Heart right ventricle (tissue), 16 donors: ENCODE measurements around the gene RFX2. TPM values are rescaled to one million over a fixed set of nuclear protein-coding genes. Genes with fewer than 3 reads are reported as not detected.

ENCODE experiments used
- ATAC-seq, 8 donors: fragments of 200-7000 bp; cut with Tn5 transposase; one replicate each; pipeline ENCODE4 v1.9.1; 2020; ENCODE audit warnings: mild to moderate bottlenecking in 8 of 8, moderate library complexity in 8 of 8, moderate number of reproducible peaks in 1 of 8
- DNase-seq, 2 donors: peaks; one replicate each; pipeline ENCODE4 v3.0.0-alpha.2; 2020
- H3K27ac ChIP-seq, 10 donors: fragments of 200-600 bp; sonication (generic) in 2 of 10; one replicate each; pipeline versions ENCODE4 v1.5.0 to v1.8.0; 2020 to 2022; ENCODE audit warnings: mild to moderate bottlenecking in 3 of 10
- H3K27me3 ChIP-seq, 7 donors: fragments of 200-600 bp; one replicate each; pipeline ENCODE4 v1.8.0; 2021 to 2022; ENCODE audit warnings: mild to moderate bottlenecking in 2 of 7
- H3K36me3 ChIP-seq, 9 donors: fragments of 200-600 bp; sonication (generic) in 1 of 9; one replicate each; pipeline versions ENCODE4 v1.5.0 to v1.8.0; 2020 to 2022; ENCODE audit warnings: mild to moderate bottlenecking in 2 of 9
- H3K4me1 ChIP-seq, 9 donors: fragments of 200-600 bp; sonication (generic) in 1 of 9; one replicate each; pipeline versions ENCODE4 v1.5.0 to v1.8.0; 2020 to 2022; ENCODE audit warnings: mild to moderate bottlenecking in 4 of 9
- H3K4me3 ChIP-seq, 10 donors: fragments of 200-600 bp; sonication (generic) in 2 of 10; one replicate each; pipeline versions ENCODE4 v1.5.0 to v1.8.0; 2020 to 2022; ENCODE audit warnings: mild to moderate bottlenecking in 7 of 10, moderate library complexity in 2 of 10
- H3K9me3 ChIP-seq, 11 donors: fragments of 200-600 bp in 10 of 11; sonication (generic) in 2 of 11; one replicate each; pipeline versions ENCODE4 v1.5.0 to v1.8.0; 2013 to 2022; ENCODE audit warnings: mild to moderate bottlenecking in 2 of 11, control low read depth in 1 of 11, moderate library complexity in 1 of 11
- WGBS, 2 donors: extraction: QIAGEN DNeasy Blood & Tissue Kit; methylation state at CpG; one replicate each; pipeline ENCODE4 v1.1.7; 2013; ENCODE audit warnings: inconsistent platforms in 1 of 2; 5-methylcytosine and 5-hydroxymethylcytosine counted together
- intact Hi-C, 10 donors: fragments of 100-400 bp; cut with DNase I; formaldehyde crosslinking; loops; one replicate each; pipeline versions ENCODE4 v1.11.1 to v1.14.2; 2022
- polyA plus RNA-seq, 2 donors: library from polyadenylated mRNA; stranded (reverse); fragments of 200-250 nt; gene quantifications; one replicate each; pipeline ENCODE4 v1.2.3, GENCODE V29; 2013
- total RNA-seq, 10 donors: library from RNA; stranded (reverse); fragmentation: NEBNext Ultra II Directional in 3 of 10; extraction: Animal tissue kit (Norgen Biotek cat#: 25700) in 3 of 10; gene quantifications; one replicate each; pipeline versions ENCODE4 v1.2.1 to v1.2.4, GENCODE V29; 2021 to 2023
- TF ChIP-seq, protein P1 (sequence below), 9 donors: fragments of 200-600 bp; sonication (generic) in 2 of 9; IDR thresholded peaks; one replicate each; pipeline versions ENCODE4 v1.5.0 to v1.8.0; 2021 to 2022; ENCODE audit warnings: antibody characterized with exemption in 9 of 9, mild to moderate bottlenecking in 5 of 9, moderate library complexity in 1 of 9
- donor health status: Arrhythmogenic right ventricular cardiomyopathy.
- donor health status: ischemic (EF 13 %, LVEDD 7.1; RV severe dilation, severe dysfunction).
- donor health status: healthy with polysubstance abuse.
- donor health status: DM: no; HTN: yes; CAD: no.
- donor health status: DM: no; HTN: no; CAD: no.
- donor health status: ischemic (EF 25% LVEDD 6.9; RV normal size, moderate dysfunction).
- donor health status: ischemic (EF 25% LVEDD 5.7; RV mildly dilated, moderate dysfunction).
- donor health status: healthy.
- donor health status: DM: yes; HTN: yes; CAD: no.
- donor health status: Ischemic cardiomyopathy.
- donor health status: ischemic (EF 35%, LVEDD 5.7; RV mildly dilated, moderate dysfunction).
- donor health status: nonischemic (EF 11% LVEDD 7.7; RV severe dilation, severe dysfunction).
- donor health status: DM: yes; HTN: yes; CAD: no.
- donor health status: PGD.
- donor health status: ischemic (EF 29% LVEDD 5.4; RV normal size, mild dysfunction).
- donor health status: nonischemic (EF 23%, LVEDD 6.1; RV moderate dilation, normal function).

Gene RFX2
- total and polyA plus RNA-seq, 12 donors = 4.2 to 17.4 (median 5.2) TPM

DNA sequence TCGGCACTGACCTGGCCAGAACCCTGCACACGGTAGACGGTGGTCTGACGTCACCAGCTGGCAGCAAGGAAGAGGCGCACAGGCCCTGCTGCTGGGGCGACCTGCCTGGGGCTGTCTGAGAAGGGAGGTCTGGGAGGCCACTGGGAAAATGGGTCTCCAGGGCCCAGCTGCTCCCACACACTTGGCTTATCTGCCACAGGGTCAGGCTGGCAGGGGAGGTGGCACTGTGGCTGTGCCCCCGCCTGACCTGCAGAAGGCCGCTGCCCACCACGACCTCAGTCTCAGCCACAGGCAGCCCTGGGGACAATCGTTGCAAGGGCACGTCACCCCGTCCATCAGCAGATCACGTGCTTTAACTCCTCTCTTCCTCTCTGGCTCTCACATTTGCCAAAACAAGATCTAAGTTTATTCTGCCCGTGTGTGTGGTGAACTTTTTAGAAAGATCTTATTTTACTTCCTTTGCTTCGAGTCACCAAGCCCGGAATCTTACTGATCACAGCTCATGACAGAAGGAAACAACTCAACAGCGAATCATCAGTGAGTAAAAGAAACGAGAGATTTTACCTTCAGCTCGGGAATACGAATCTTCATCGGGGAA, 87.1 kb downstream of the RFX2 start:
- H3K27ac ChIP-seq = peak overlapping the region in 4 of 10 donors; percentile 26 to 48 (median 38)
- no peaks in the 10 kb centered on the region for H3K27me3 ChIP-seq
- no peak overlapping the region for H3K4me3 ChIP-seq
- DNase-seq = no peak
- intact Hi-C loops = loop anchor here (2.0 to 10.0 kb wide), 8 partner anchors 34 to 248 kb away; partner anchors contain the start of gene NRTN (in 5 of the 10)
- peaks cover 0 to 28% (median 0%) of the 10 kb centered on the region in 9 donors for H3K36me3 ChIP-seq
- WGBS, 2 donors = 61 to 63% methylated on average over 21 of the region's 21 CpGs
- ATAC-seq = peak; percentile 14 to 64 (median 31)
- TF ChIP-seq, protein P1, sequence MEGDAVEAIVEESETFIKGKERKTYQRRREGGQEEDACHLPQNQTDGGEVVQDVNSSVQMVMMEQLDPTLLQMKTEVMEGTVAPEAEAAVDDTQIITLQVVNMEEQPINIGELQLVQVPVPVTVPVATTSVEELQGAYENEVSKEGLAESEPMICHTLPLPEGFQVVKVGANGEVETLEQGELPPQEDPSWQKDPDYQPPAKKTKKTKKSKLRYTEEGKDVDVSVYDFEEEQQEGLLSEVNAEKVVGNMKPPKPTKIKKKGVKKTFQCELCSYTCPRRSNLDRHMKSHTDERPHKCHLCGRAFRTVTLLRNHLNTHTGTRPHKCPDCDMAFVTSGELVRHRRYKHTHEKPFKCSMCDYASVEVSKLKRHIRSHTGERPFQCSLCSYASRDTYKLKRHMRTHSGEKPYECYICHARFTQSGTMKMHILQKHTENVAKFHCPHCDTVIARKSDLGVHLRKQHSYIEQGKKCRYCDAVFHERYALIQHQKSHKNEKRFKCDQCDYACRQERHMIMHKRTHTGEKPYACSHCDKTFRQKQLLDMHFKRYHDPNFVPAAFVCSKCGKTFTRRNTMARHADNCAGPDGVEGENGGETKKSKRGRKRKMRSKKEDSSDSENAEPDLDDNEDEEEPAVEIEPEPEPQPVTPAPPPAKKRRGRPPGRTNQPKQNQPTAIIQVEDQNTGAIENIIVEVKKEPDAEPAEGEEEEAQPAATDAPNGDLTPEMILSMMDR (IDR thresholded peaks at IDR 0.05) = no peak
- H3K9me3 ChIP-seq = no peaks in the 10 kb centered on the region
- peaks cover 0 to 17% (median 3%) of the 10 kb centered on the region in 9 donors for H3K4me1 ChIP-seq

DNA sequence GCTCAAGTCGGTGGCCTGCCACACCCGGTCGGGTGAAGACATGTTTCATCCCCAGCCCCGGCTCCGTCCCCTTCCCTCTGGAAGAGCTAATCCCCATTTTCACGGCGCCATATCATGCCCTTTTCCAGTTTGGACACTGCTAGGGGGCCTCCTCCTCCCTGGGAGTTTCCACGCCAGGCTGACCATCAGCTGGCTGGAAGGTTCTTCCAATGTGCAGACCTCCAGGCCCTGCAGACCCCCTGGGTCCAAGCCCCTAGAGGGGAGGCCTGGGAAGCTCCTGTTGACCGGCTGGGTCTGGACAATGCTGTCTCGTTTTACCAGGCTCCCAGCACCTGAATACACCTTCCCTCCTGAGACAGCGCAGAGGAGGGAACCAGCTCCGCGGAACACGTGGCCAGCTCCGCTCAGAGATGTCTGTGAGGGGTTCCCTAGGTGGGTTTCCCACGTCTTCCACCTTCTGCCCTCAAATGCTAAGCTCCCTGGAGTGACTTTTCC, 87.7 kb downstream of the RFX2 start:
- WGBS, 2 donors = 73 to 78% methylated on average over 16 of the region's 16 CpGs
- intact Hi-C loops = loop anchor here (1.0 to 10.0 kb wide), 9 partner anchors 34 to 248 kb away; partner anchors contain the start of gene NRTN (in 5 of the 10)
- Histone ChIP-seq H3K27me3 (no peaks in the 10 kb centered on the region), H3K36me3 (peaks cover 0 to 24% (median 0%) of the 10 kb centered on the region in 9 donors), H3K4me3 (no peak overlapping the region), H3K4me1 (peaks cover 0 to 17% (median 3%) of the 10 kb centered on the region in 9 donors), H3K9me3 (no peaks in the 10 kb centered on the region), H3K27ac (peak overlapping the region in 4 of 10 donors; percentile 26 to 48 (median 38))
- TF ChIP-seq, protein P1 (IDR thresholded peaks at IDR 0.05) = peak in 4 of 9 donors; percentile 12 to 36 (median 26)
- DNase-seq (no peak), ATAC-seq (peak in 7 of 8 donors; percentile 4 to 33 (median 18))

DNA sequence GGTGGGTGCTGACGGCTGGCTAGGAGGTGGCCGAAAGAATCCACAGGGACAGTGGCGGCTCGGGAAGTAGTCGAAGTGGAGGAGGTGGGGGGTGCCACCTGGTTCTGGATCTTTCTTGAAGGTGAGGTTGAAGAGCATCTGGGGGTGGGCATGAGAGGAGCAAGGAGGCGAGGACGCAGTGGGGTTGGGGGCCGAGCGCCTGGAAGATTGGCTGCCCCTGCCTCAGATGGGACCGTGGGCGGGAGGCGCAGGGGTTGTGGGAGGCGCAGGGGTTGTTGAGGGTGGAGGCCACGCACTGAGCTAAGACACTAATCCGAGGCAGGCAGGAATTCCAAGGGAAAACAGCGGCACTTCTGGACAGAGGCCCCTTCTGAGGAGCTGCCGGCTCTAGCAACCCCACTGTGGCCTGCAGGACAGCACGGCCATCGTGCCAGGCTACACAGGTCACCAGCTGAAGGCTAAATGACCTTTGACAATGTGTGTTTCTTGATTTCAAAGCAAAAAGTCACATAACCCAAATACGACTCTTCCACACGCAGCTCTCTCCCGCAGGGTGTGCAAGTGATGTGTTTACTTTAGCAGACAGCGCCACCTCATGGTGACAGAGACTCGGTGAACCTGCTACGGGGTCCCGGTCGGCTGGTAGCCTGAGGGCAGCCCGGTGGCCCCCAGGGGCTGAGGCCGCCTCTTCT, 88.3 kb downstream of the RFX2 start:
- H3K4me1 ChIP-seq = peaks cover 0 to 17% (median 3%) of the 10 kb centered on the region in 9 donors
- 53% methylated on average over 29 of the region's 29 CpGs for WGBS, 2 donors
- ATAC-seq (peak; percentile 87 to 95 (median 90)), DNase-seq (peak; percentile 70 to 83)
- H3K36me3 ChIP-seq = peaks cover 0 to 18% (median 0%) of the 10 kb centered on the region in 9 donors
- peak overlapping the region in 2 of 10 donors; percentile 26 to 43 for H3K27ac ChIP-seq
- H3K9me3 ChIP-seq = no peaks in the 10 kb centered on the region
- TF ChIP-seq, protein P1 (IDR thresholded peaks at IDR 0.05) = peak; percentile 48 to 86 (median 84)
- intact Hi-C loops = loop anchor here (1.0 to 10.0 kb wide), 9 partner anchors 33 to 247 kb away; partner anchors contain the start of gene NRTN (in 5 of the 10)
- no peaks in the 10 kb centered on the region for H3K27me3 ChIP-seq
- H3K4me3 ChIP-seq = no peak overlapping the region
